HepG2 (cell line): ENCODE data around the gene CLBA1.
"Not testable (repeated sequence)": the region's sequence is repeated elsewhere in the genome, so short reads cannot be mapped to it uniquely, and the experiment has no call there.

Experiments used
- HNF4G ChIP-seq, 2 experiments: sonication (generic) in 1 of 2; formaldehyde crosslinking in 1 of 2; IDR thresholded peaks; 2 replicates each; pipeline versions ENCODE4 v1.4.0 to v1.6.1; 2011 to 2020; ENCODE audit warnings: borderline replicate concordance in 2 of 2, low read depth in 2 of 2, mild to moderate bottlenecking in 2 of 2, low read length in 1 of 2, missing genetic modification reagents in 1 of 2, moderate library complexity in 1 of 2
- POLR2A ChIP-seq, 2 experiments: IDR thresholded peaks; 2 replicates each; pipeline ENCODE4 v1.6.1; 2011; ENCODE audit warnings: low read depth in 2 of 2, low read length in 2 of 2, mild to moderate bottlenecking in 1 of 2, moderate library complexity in 1 of 2; ENCODE audit not compliant: insufficient read depth in 1 of 2
- ZNF510 ChIP-seq: sonication (generic); formaldehyde crosslinking; IDR thresholded peaks from 2 replicates; pipeline ENCODE4 v1.4.0; 2020; ENCODE audit warnings: low read depth, mild to moderate bottlenecking, missing genetic modification reagents

GRCh38 chr14:104951863-104952657 lies 33.5 kb upstream of the CLBA1 start:
- TF ChIP-seq HNF4G (IDR thresholded peaks at IDR 0.05; ENCODE audit: borderline replicate concordance, low read depth, low read length); HNF4G (CRISPR knock-in tag; IDR thresholded peaks at IDR 0.05; ENCODE audit: borderline replicate concordance, low read depth); POLR2A (IDR thresholded peaks at IDR 0.05; ENCODE audit: insufficient read depth in 1 of 2, low read depth in 2 of 2, low read length in 2 of 2); ZNF510 (CRISPR knock-in tag): not testable (repeated sequence)
